ENCODE data around the gene SMIM12.

DNA sequence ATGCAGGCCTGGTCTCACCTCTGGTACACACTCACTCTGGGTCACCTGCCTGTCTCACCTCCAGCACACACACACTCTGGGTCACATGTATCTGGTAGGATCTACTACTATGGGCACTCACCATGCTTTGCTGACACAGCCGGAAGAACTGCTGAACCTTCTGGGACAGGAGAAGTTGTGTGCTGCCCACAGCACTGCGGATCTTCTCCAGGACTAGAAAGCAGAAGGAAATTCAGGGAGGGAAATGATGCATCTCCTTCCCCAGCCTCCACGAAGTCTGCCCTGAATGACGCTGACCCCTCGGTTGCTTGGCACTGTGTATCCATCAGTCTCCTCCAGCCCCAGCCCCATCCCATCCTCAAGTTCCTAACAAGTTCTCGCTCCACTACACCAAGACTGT, 7.9 kb upstream of the SMIM12 start:
- no peak for TF ChIP-seq POLR2AphosphoS5 (IDR thresholded peaks at IDR 0.05; ENCODE audit: low read depth, low read length)
- no peak for TF ChIP-seq TAF1 (IDR thresholded peaks at IDR 0.05; ENCODE audit: borderline replicate concordance, insufficient read depth, low read length)
- TF ChIP-seq SIN3A (IDR thresholded peaks at IDR 0.05; ENCODE audit: borderline replicate concordance, insufficient read depth, low read length) = no peak
- TF ChIP-seq REST (IDR thresholded peaks at IDR 0.05; ENCODE audit: insufficient read depth in 1 of 2, low read depth in 2 of 2, low read length in 2 of 2) = no peak
- TF ChIP-seq FOXP2 (optimal IDR thresholded peaks at IDR 0.05; ENCODE audit: borderline replicate concordance, extremely low read depth, extremely low read length, insufficient read depth) = no peak

Data from PFSK-1 (cell line).